OCI-LY1 (cell line): Measurements from ENCODE around the gene DCDC2B.

ENCODE experiments used
- CTCF ChIP-seq: fragments of 200-600 bp; sonication (generic), shearing (Covaris generic); IDR thresholded peaks from 2 replicates; pipeline ENCODE4 v1.5.1; 2017; ENCODE audit warnings: mild to moderate bottlenecking, antibody characterized with exemption, low read length, moderate library complexity, mixed read lengths
- EZH2 ChIP-seq: fragments of 200-600 bp; sonication (generic), shearing (Covaris generic); IDR thresholded peaks from 2 replicates; pipeline ENCODE4 v1.8.0; 2017; ENCODE audit warnings: borderline replicate concordance, mixed run types, mild to moderate bottlenecking, antibody characterized with exemption, low read length, moderate library complexity, mixed read lengths

GRCh38 chr1:32256473-32257226 lies 47.8 kb downstream of the DCDC2B start:
- TF ChIP-seq CTCF (no peak), EZH2 (no peak)
